Brain pericyte (primary cell): ENCODE data around the gene THSD4.

Experiments used
- DNase-seq: peaks from one replicate; pipeline ENCODE4 v3.0.0-alpha.2; 2012; ENCODE audit warnings: low read depth, low spot score

THSD4 gene

GRCh38 chr15:71097890-71098289, 17.4 kb upstream of the THSD4 start:
- no peak for DNase-seq

GRCh38 chr15:71098920-71099319, 16.4 kb upstream of the THSD4 start:
- no peak for DNase-seq

GRCh38 chr15:71103102-71103676, 12.1 kb upstream of the THSD4 start:
- no peak for DNase-seq

GRCh38 chr15:71104636-71105035, 10.6 kb upstream of the THSD4 start:
- DNase-seq = no peak

- DNase-seq = no peak
These were observed 9.8 kb upstream of the THSD4 start for GRCh38 chr15:71105444-71105843.

GRCh38 chr15:71106802-71107500, 8.3 kb upstream of the THSD4 start:
- DNase-seq = no peak

- no peak for DNase-seq
These were observed 7.8 kb upstream of the THSD4 start for GRCh38 chr15:71107501-71107815.

- no peak for DNase-seq
These were observed 6.1 kb upstream of the THSD4 start for GRCh38 chr15:71109130-71109529.

GRCh38 chr15:71109905-71110304, 5.4 kb upstream of the THSD4 start:
- no peak for DNase-seq

- no peak for DNase-seq
These were observed 4.7 kb upstream of the THSD4 start for GRCh38 chr15:71110405-71111180.

- no peak for DNase-seq
These were observed 4.1 kb upstream of the THSD4 start for GRCh38 chr15:71111181-71111565.

- DNase-seq = no peak
These were observed 3.3 kb upstream of the THSD4 start for GRCh38 chr15:71111950-71112349.

GRCh38 chr15:71112429-71112828, 2.8 kb upstream of the THSD4 start:
- no peak for DNase-seq

- DNase-seq = no peak
These were observed 1.1 kb upstream of the THSD4 start for GRCh38 chr15:71114066-71114680.

GRCh38 chr15:71115567-71116351, 488 bp downstream of the THSD4 start:
- no peak for DNase-seq

- no peak for DNase-seq
These were observed 1.1 kb downstream of the THSD4 start for GRCh38 chr15:71116366-71116765.

GRCh38 chr15:71116942-71117341, 1.7 kb downstream of the THSD4 start:
- DNase-seq = no peak

- no peak for DNase-seq
These were observed 2.5 kb downstream of the THSD4 start for GRCh38 chr15:71117714-71118305.

- DNase-seq = no peak
These were observed 3.1 kb downstream of the THSD4 start for GRCh38 chr15:71118345-71118744.

- no peak for DNase-seq
These were observed 3.8 kb downstream of the THSD4 start for GRCh38 chr15:71118881-71119632.
